Brain pericyte (primary cell): ENCODE data around the gene CAMKV.

Experiments used
- DNase-seq: peaks from one replicate; pipeline ENCODE4 v3.0.0-alpha.2; 2012; ENCODE audit warnings: low read depth, low spot score

The CAMKV gene

DNA sequence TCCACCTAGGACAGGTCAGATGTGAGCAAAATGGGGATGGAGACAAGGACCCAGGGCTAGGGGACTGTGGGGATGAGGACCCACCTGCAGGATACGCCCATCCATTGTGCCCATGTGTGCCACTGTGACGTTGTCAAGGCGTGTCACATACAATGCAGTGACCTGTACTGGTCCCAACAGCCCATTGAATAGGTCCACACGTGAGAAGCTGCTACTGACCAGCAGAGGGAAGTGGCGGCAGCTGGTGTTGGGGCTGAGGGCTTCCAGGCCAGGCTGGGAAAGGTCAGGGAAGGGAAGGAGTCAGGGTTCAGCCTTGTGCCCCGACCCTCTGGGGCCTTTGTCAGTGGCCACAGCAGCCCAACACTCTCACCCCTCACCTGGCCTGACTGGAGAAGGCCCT lies 29.3 kb upstream of the CAMKV start:
- DNase-seq, result no peak

DNA sequence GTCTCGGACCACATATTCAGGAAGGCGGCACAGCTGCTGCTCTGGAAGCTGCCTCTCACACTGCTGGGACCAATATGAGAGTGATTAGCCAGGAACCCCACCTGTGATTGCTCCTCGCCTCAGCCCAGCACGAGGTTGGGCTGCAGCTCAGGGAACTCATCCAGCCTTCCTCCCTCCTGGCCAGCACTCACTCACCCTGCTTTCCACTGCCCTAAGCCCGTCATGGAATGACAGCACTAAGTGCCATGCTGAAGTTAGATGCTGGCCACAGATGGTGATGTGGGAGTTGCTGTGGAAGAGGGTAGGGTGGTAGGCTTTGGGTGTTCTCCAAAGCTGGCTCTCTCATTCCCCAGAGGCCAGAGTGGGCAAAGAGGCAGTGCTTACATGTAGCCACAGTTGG lies 26.6 kb upstream of the CAMKV start:
- DNase-seq, result no peak

DNA sequence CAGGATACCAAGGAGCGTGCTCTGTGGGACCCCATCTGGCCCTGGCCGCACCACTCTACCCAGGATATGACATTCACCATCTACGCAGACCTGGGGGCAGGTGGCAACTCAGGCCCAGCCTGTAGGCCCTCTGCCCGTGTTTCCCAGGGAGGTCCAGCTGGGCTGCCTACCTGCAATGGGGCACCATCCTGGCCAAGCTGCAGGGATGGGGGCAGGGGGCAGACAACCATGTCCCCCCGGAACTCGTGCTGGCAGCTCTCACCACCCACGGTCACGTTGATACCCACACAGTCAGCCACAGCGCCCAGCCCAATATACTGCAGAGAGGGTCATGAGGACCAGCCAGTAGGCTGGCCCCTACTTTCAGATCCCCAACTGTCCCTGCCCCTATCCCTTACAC lies 26.1 kb upstream of the CAMKV start:
- DNase-seq, result no peak

DNA sequence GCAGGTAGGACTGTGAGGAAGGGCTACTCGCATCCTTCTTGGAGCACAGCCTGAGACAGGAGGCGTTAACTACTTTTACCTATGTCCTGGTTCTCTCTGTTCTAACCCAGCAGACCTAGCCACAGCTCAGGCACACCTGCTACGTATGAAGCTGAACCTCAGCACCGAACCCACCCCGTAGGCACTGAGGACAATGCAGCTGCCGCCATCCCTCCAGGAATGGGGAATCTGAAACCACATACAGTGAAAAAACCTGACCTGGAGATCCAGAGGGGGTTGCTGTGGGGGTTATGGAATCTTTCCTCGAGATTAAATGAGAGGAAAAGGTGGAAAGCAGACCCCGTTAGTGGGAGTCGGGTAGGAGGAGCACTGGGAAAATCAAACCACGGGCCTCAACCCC lies 19.6 kb upstream of the CAMKV start:
- no peak for DNase-seq

DNA sequence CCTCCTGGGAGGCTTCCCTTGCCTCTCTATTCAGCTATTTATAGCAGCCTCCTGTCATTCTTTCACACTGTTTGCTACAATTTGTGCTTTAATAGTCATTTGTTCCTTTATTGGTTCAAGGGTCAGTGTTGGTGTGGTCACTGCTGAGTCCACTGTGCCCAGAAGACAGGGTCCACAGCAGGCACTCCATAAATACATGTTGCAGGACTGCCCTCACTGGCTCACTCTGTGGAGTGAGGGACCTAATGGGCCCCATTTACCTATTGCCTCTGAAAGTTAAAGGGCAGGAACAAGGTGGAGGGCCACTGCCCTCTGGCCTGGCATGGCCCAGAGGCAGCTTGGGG lies 17.2 kb upstream of the CAMKV start:
- DNase-seq, result no peak

DNA sequence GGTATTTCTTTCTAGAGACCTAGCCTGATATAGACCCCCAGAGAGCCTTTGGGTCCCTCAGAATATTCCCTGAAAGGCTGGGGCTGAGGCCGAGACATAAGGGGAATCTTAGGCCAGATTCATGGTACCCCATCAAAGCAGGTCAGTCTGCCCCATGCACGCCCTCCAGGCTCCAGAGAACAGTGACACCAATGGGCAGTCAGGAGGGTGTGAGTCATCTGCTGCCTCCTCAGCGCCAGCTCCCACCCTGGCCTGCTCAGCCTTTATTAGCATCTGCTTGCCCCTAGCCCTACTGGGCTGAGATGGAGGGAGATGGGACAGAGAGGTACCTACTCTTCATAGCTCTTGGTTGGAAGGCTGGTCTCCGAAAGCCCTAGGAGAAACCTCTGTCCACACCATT lies 14.3 kb upstream of the CAMKV start:
- no peak for DNase-seq

DNA sequence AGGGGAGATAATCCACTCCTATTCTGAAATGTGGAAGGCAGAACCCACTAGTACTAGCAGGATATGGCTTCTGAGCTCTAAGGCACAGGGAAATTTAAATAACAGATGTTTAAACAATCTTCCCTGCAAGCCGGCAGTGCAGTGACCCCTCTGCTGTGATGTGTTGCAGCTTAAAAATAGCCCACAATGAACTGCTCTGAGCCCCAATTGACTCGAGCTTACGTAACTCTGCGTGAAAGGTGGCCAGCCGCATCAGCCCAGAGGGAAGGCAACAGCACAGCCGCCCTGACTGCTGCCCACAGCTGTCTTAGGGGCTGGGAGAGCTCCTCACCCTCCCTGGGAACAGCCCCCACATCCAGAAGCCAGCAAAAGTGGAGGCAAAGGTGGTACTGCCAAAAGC lies 12.5 kb upstream of the CAMKV start:
- no peak for DNase-seq

DNA sequence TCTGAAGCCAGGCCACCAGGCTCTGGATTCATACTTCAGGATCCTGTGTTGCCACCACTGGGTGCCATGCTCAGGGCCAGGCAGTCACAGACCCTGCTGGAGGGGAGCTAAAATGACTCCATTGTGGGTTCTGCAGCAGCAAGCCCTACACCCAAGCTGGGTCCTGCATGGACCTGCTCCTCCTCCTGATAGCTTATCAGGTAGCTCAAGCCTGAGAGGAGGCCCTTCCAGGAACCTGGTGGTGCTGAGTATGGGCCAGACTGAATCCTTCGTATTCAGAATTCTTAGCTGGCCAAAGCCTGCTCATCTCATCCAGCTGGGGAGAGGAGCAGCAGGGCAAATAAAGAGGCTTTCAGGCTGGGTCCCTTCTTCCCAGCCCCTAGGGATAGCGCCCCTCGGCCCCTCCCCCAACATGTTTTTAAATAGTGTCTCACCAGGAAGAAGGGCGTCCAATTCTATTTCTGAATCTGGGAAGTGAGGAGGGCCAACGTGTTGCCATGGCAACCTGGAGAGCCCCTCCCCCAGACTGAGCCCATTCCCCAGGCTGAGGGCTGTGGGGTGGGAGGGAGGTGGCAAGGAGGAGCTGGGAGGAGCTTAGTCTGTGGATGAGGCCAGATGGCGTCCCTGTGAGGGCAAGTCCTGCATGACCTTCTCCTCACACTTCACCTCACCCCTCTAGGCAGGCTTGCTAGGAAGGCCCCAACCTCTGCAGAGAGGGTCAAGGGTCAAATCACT lies 11.0 kb upstream of the CAMKV start:
- DNase-seq, result no peak

DNA sequence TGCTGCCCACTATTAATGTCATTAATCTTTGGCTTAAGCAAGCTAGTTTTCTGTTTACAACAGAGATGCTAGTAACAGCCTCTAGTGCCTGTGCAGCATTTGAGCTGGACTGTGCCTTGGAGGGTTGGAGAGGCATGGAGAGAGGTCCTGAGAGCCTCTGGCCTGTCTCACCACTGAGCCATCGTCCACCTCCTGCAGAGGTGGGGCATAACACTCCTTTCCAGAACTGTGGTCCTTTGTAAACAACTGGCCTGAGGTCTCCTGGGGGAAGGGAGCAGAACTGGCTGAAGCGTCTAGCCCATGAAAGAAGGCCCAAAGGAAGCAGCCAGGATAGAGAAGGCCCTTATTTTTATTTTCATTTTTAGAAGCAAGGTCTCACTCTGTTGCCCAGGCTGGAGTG lies 10.0 kb upstream of the CAMKV start:
- DNase-seq, result no peak

DNA sequence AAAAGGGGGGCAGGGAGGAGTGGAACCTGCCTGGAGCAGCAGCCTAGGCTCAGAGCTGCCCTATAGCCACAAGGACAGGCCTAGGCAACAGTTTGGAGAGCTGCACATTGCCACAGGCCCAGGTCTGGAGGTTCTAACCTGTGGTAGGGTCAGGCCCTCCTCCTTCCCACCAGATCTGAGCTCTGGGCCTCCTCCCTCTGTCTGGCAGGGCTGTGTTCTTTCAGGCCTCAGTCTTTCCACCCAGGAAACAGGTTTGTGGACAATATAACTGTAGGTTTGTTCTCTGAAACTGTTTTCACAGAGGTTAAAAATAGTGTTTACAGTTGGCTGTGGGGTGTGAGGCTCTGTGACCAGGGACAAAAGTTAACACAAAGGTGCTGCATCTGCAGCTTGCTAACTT lies 9.0 kb upstream of the CAMKV start:
- DNase-seq, result no peak

DNA sequence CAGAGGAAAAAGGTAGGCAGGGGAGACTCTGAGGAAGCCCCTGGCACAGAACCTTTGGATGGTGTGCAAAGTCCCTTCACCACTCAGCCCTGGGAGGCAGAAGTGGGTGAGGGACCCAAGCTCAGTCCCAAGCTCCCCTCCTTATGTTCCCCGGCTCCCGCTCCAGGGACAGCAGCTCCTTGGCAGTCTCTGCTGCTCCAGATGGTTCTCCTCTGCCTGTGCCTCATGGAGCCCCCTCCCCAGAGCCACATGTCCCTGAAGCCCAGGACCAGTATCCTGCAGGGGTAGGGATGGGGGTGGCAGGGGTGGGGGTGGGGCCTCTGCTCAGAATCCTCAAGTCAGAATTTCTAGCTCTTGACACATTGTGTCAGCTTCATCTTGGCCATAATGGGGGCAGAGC lies 8.0 kb upstream of the CAMKV start:
- no peak for DNase-seq

DNA sequence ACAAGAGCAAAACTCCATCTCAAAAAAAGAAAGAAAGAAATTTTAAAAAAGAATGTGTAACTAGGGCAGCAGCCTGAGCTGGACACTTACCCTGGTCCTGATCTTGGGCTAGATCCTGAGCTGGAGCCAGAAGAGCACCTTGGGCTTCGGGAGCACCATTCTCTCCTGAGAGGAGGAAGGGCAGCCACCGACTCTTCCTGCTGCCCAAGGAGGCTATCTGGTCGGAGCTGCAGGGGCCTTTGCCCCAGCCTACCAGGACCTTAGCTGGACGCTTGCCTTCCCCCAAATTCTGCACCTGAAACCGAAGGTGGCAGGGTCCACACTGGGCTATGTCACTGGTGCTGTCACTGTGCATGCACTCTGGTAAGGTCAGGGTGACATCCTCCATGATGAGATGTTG lies 6.9 kb upstream of the CAMKV start:
- no peak for DNase-seq

DNA sequence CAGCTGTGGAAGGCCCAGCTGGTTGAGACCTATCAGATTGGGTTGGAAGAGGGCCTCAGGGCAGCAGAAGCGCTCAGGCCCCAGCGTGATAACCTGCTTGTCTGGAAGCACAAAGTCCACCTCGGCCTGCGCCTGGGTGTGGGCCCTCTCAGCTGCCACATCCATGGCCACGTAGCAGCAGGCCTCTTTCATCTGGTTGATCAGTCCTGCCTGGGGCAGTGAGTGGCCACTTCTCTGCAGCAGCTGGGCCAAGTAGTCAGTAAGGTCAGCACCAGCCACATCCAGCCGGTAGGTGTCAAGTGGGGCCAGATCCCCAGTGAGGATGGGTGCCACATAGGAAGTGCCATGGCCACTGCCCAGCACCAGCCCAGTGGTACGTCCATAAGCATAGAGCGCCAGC lies 3.9 kb upstream of the CAMKV start:
- no peak for DNase-seq

DNA sequence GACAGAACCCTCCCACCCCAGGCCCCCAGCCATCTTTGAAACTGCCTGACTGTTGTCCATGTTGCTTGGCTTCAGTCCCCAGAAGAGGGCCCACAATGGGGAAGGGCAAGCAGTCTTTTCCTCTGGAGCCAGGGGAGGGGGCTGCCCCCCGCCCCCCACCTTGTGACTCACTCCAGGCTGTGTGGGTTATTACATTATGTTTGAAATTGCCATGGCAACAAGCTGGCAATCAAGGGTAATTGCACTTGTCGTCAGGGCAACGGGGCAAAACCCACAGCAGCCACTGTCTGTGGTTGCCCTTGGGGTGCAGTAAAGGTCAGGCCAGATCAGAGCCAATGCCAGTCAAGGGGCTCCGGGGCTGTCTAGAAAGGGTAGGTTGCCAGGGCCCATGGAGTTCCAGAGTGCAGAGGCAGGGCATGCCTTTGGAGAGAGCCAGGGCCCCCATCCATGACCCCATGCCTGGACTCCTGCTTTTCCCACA lies 3.1 kb upstream of the CAMKV start:
- DNase-seq, result no peak

DNA sequence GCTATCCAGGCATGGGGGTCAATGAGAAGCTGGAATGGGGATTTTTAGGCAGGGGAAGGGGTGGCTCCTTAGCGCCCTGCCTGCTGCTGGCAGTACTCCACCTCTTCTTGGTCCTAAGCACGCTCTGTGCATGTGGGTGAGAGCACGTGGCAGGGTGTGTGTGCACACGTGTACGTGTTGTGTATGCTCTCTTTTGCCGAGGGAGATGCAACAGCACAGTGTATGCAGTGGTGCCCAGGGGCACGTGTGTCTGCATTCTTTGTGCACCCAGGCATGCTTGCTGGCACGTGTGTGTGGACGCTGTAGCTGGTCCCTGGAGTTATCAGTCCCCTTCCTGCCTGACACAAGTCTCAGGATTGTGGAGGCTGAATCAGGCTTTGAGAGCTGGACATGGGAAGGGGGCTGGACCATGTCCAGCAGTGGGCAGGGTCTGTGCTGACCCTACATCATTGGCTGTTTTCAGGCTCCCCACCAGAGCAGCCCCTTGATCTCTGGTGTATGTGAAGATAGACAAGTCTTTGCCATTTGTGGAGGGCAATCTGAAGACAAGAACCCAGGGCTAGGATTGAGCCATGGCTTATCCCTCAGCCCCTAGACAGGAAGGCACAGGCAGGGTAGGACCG lies 1.9 kb upstream of the CAMKV start:
- no peak for DNase-seq

DNA sequence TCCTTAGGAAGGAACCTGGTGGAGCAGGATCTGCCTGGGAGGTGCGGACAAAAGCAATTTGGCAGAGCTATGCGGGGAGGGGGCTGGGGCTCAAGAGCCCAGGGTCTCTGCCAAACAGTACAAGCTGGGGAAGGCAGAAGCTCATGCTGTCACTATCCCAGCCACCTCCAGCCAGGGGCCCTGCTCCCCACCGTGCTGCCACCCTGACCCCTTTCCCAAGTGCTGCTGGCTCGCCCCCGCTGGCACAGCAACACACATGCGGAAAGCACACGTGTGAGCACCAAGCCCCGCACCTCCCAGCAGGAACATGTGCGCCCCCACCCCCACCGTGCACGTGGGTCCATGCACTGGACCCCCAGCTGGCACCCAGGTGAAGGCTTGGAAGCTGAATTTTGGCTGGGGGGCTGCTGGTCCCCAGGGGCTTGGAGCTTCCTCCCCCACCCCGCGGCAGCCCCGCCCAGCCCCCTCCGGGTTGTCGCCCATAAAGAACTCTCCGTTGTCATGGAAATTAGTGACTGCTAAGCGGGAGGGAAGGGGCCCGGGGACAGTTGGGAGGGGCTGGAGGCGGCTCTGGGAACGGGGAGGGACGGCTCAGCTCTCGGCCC lies 742 bp downstream of the CAMKV start:
- DNase-seq, result no peak

DNA sequence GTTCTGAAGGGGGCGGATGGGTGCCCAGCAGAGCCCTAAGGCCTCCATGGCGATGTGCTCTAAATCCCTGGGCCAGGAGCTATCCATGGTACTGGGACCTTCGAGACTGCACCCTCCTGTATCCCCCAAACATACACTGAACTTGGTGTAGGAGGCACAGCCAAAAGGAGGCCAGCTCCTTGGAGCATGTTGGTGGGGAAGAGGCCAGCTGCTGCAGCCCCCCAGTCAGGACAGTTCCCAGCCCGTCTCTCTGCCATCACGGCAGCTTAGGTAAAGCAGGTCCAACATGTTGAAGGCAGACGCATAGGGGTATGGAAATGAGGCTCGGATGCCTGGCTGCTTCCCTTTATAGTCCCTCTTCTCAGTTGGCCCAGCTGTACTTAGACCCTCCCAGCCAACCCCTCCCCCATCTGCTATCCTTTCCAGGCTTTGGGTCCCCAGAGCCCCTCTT lies 1.8 kb downstream of the CAMKV start:
- no peak for DNase-seq

DNA sequence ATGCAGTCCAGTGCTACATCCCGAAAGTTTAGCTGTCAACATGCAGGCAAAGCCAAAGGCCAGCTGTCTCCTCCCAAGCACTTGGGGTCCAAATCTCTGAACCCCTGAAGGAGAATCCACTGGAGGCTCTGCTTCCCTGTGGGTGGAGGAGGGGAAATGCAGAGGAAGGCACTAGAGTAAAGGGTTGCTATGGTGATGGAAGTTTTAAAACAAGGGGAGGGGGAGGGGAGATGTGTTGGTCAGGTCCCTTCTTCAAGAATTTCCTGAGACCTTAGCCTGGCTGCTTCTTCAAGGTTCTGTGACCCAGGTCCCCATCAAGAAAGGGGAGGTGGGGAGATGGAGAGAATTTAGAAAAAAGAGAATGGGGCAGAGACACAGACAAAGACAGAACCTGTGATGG lies 2.3 kb downstream of the CAMKV start:
- no peak for DNase-seq

DNA sequence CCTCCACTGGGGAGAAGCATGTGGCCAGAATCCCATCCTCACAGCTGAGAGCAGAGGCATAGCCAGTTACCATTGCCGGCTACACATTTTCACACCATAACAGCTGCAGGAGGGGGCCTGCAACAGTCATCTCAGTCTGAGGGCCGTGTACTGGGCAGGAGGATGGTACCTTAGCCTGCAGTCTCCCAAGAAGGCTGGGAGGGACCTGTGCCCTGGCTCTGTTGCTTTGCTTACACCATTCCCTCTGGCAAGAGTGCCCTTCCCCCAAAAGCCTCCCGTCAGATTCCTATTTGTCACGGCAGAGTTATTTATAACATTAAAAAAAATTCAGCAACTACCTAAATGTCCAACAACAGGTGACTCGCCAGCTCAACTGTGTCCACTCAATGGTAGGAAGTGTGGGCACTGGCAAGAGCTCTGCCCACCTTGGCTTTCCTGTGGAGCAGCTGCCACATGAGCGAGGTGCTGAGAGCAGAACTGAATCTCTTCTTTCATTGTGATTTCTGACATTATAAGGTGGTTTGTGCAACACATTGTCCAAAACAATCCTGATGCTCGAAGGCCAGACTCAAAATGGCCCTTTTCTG lies 4.4 kb downstream of the CAMKV start:
- no peak for DNase-seq

DNA sequence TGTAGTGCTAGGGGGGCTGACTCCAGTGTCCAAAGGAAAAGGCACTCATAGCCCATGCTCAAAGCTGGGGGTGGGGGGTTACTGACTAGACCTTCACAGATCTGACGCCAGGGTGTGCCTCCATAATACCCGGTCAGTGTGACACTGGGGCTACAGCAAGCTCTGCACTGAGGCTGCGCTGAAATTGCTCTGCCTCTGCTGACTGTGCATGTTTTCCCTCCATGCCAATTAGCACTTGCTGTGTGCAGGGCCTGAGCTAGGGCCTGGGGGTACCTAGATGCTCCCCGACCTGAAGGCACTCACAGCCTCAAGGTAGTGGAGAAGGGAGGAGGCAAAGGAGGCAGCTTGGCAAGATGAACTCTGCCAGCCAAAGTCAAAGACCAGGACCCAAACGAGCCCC lies 5.2 kb downstream of the CAMKV start:
- DNase-seq, result no peak

DNA sequence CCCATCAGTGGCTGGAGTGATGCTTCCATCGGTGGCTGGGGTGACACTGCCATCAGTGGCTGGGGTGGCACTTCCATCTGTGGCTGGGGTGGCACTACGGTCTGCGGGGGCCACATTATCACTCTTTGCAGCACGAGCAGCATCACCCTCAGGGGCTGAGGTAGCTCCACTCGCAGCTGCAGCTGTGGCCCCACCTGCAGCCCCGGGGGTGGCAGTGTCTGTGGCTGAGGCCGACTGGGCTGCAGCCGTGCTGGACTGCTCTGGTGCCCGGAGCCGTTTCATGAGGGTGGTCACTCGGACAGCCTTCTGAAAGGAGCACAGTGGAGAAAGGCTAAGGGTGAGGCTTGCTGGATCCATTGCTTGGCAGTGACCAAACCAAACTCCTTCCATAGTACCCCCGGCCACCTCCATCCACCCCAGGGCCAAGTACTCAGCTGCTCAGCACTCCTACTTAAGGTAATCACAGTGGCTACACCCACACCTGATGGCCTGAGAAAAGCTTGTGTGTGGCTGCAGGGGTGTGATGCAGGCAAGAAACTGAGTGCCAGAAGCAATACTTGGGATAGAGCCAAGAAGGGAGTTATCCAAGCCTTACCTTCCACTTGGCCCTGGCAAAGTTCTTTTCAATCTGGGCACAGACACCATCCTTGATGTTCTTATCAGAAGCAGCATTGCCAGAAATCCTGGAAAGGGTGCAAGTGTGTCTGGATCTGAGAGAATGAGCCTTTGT lies 10.0 kb downstream of the CAMKV start:
- DNase-seq, result no peak
